CD4-positive, alpha-beta memory T cell (primary cell): ENCODE data around the gene FOXO6. TPM values are rescaled to one million over a fixed set of nuclear protein-coding genes. Genes with fewer than 3 reads are reported as not detected.
A peak's percentile ranks its signal among the peaks of the same experiment; 100 is the strongest.

Experiments
- CTCF ChIA-PET: fragments of 350-600 bp; sonication (Branson Sonifier 250); formaldehyde crosslinking; loops from one replicate; lab custom pipeline; 2021; ENCODE audit warnings: inconsistent platforms; ENCODE audit not compliant: partially characterized antibody; lab: Charles Lee
- POLR2A ChIA-PET: fragments of 350-600 bp; sonication (Branson Sonifier 250); formaldehyde crosslinking; loops from one replicate; lab custom pipeline; 2021; ENCODE audit not compliant: partially characterized antibody; lab: Charles Lee
- DNase-seq, 5 donors: peaks; one replicate each; pipeline versions ENCODE4 v3.0.0 to v3.0.0-alpha.2; 2020 to 2022; ENCODE audit warnings: mixed read lengths in 1 of 5
- H3K27ac ChIP-seq: one replicate; pipeline ENCODE4 v1.7.0; 2013; ENCODE audit warnings: low read depth, low read length
- H3K27me3 ChIP-seq: 2 replicates; pipeline ENCODE4 v1.7.0; 2013; ENCODE audit warnings: mild to moderate bottlenecking, low read length, moderate library complexity; ENCODE audit not compliant: insufficient read depth
- H3K36me3 ChIP-seq: 2 replicates; pipeline ENCODE4 v1.7.0; 2013; ENCODE audit warnings: mild to moderate bottlenecking, low read length, moderate library complexity; ENCODE audit not compliant: insufficient read depth
- H3K4me1 ChIP-seq: 2 replicates; pipeline ENCODE4 v1.7.0; 2013; ENCODE audit warnings: mild to moderate bottlenecking, low read length, moderate library complexity; ENCODE audit not compliant: insufficient read depth
- H3K4me3 ChIP-seq, 2 donors: one replicate each; pipeline ENCODE4 v1.7.0; 2013; ENCODE audit warnings: low read length in 2 of 2, mild to moderate bottlenecking in 1 of 2
- H3K9me3 ChIP-seq, 2 donors: one replicate each; pipeline ENCODE4 v1.7.0; 2013; ENCODE audit warnings: low read length in 2 of 2, control low read depth in 1 of 2; ENCODE audit not compliant: control insufficient read depth in 1 of 2
- H3K27ac Mint-ChIP-seq, 7 donors: one replicate each; pipeline ENCODE4 v1.8.0; 2020 to 2021; ENCODE audit warnings: mixed read lengths in 7 of 7, mild to moderate bottlenecking in 6 of 7, inconsistent platforms in 3 of 7, moderate library complexity in 3 of 7
- H3K27me3 Mint-ChIP-seq, 2 donors: one replicate each; pipeline ENCODE4 v1.8.0; 2020 to 2021; ENCODE audit warnings: mixed read lengths in 2 of 2
- H3K36me3 Mint-ChIP-seq, 2 donors: one replicate each; pipeline ENCODE4 v1.8.0; 2020 to 2021; ENCODE audit warnings: mixed read lengths in 2 of 2, inconsistent platforms in 1 of 2, mild to moderate bottlenecking in 1 of 2
- H3K4me1 Mint-ChIP-seq, 4 donors: one replicate each; pipeline ENCODE4 v1.8.0; 2020 to 2021; ENCODE audit warnings: mixed read lengths in 4 of 4, mild to moderate bottlenecking in 1 of 4
- H3K4me3 Mint-ChIP-seq, 8 donors: one replicate each; pipeline ENCODE4 v1.8.0; 2020 to 2021; ENCODE audit warnings: mixed read lengths in 8 of 8, mild to moderate bottlenecking in 7 of 8, moderate library complexity in 6 of 8, inconsistent platforms in 3 of 8
- H3K9me3 Mint-ChIP-seq, 8 donors: one replicate each; pipeline ENCODE4 v1.8.0; 2020 to 2021; ENCODE audit warnings: mixed read lengths in 8 of 8, mild to moderate bottlenecking in 5 of 8, inconsistent platforms in 3 of 8, moderate library complexity in 1 of 8
- intact Hi-C: fragments of 100-400 bp; cut with micrococcal nuclease; formaldehyde crosslinking; loops from one replicate; pipeline ENCODE4 v1.15.1; 2023
- polyA plus RNA-seq, 2 donors: library from polyadenylated mRNA; unstranded; fragments of 300-500 nt; fragmentation: Illumina TruSeq; gene quantifications; one replicate each; pipeline ENCODE4 v1.2.3, GENCODE V29; 2021
- total RNA-seq, 2 experiments: library from RNA; stranded (reverse); gene quantifications; one replicate each; pipeline ENCODE4 v1.2.3, GENCODE V29; 2021

FOXO6 gene
- total and polyA plus RNA-seq, 4 experiments from 2014 or later, result not detected

GRCh38 chr1:41363591-41364320, 2.5 kb downstream of the FOXO6 start:
- peaks cover 15% of the 10 kb centered on the region for H3K27me3 ChIP-seq

GRCh38 chr1:41364442-41365319, 3.4 kb downstream of the FOXO6 start:
- DNase-seq, result no peak
- peaks cover 37% of the 10 kb centered on the region for H3K4me1 ChIP-seq
- H3K27ac Mint-ChIP-seq, result peak overlapping the region in 4 of 7 donors; percentile 17 to 65 (median 37)
- peaks cover 15% of the 10 kb centered on the region for H3K27me3 ChIP-seq
- intact Hi-C loops, result loop anchor here (5.0 kb wide), 2 partner anchors 122 to 1483 kb away; partner anchors contain the start of genes SCMH1 and ZNF691
- H3K27me3 Mint-ChIP-seq, result peaks cover 7 to 21% of the 10 kb centered on the region in 2 donors
- peaks cover 8 to 54% (median 20%) of the 10 kb centered on the region in 4 donors for H3K4me1 Mint-ChIP-seq
- ChIA-PET CTCF (no interaction called here), POLR2A (no interaction called here)
- H3K4me3 ChIP-seq, result no peak overlapping the region
- no peaks in the 10 kb centered on the region for H3K9me3 ChIP-seq
- H3K36me3 ChIP-seq, result no peaks in the 10 kb centered on the region
- peak overlapping the region in 3 of 8 donors; percentile 38 to 76 (median 38) for H3K4me3 Mint-ChIP-seq
- H3K36me3 Mint-ChIP-seq, result no peaks in the 10 kb centered on the region
- no peak overlapping the region for H3K27ac ChIP-seq
- H3K9me3 Mint-ChIP-seq, result no peaks in the 10 kb centered on the region

More at GRCh38 chr1:41363591-41364320, 2.5 kb downstream of the FOXO6 start:
- Histone ChIP-seq H3K36me3 (no peaks in the 10 kb centered on the region), H3K4me1 (peaks cover 37% of the 10 kb centered on the region), H3K27ac (no peak overlapping the region), H3K4me3 (no peak overlapping the region), H3K9me3 (no peaks in the 10 kb centered on the region)
- ChIA-PET CTCF (no interaction called here), POLR2A (no interaction called here)
- intact Hi-C loops, result loop anchor here (5.0 kb wide), 2 partner anchors 121 to 1484 kb away; partner anchors contain the start of genes SCMH1 and ZNF691
- no peak for DNase-seq
- Mint-ChIP-seq H3K9me3 (no peaks in the 10 kb centered on the region), H3K27ac (peak overlapping the region in 4 of 7 donors; percentile 0 to 15 (median 8)), H3K36me3 (no peaks in the 10 kb centered on the region), H3K27me3 (peaks cover 5 to 13% of the 10 kb centered on the region in 2 donors), H3K4me1 (peaks cover 9 to 49% (median 21%) of the 10 kb centered on the region in 4 donors), H3K4me3 (peak overlapping the region in 2 of 8 donors; percentile 52 to 79)

GRCh38 chr1:41365320-41365633, 4.0 kb downstream of the FOXO6 start:
- peaks cover 37% of the 10 kb centered on the region for H3K4me1 ChIP-seq
- no peak for DNase-seq
- H3K4me3 ChIP-seq, result no peak overlapping the region
- Mint-ChIP-seq H3K36me3 (no peaks in the 10 kb centered on the region), H3K27ac (peak overlapping the region in 5 of 7 donors; percentile 2 to 65 (median 20)), H3K9me3 (no peaks in the 10 kb centered on the region), H3K4me3 (peak overlapping the region in 5 of 8 donors; percentile 9 to 76 (median 45)), H3K27me3 (peaks cover 8 to 21% of the 10 kb centered on the region in 2 donors), H3K4me1 (peaks cover 8 to 51% (median 19%) of the 10 kb centered on the region in 4 donors)
- peaks cover 15% of the 10 kb centered on the region for H3K27me3 ChIP-seq
- H3K9me3 ChIP-seq, result no peaks in the 10 kb centered on the region
- ChIA-PET CTCF (no interaction called here), POLR2A (no interaction called here)
- intact Hi-C loops, result no loop called here
- H3K27ac ChIP-seq, result no peak overlapping the region
- no peaks in the 10 kb centered on the region for H3K36me3 ChIP-seq

- Histone ChIP-seq H3K36me3 (no peaks in the 10 kb centered on the region), H3K27me3 (peaks cover 15% of the 10 kb centered on the region), H3K9me3 (no peaks in the 10 kb centered on the region), H3K4me3 (no peak overlapping the region), H3K4me1 (peaks cover 30% of the 10 kb centered on the region), H3K27ac (no peak overlapping the region)
- H3K27ac Mint-ChIP-seq, result peak overlapping the region in 2 of 7 donors; percentile 53 to 65
- H3K27me3 Mint-ChIP-seq, result peaks cover 9 to 26% of the 10 kb centered on the region in 2 donors
- DNase-seq, result peak in 2 of 5 donors; percentile 26 to 72
- ChIA-PET POLR2A (no interaction called here), CTCF (no interaction called here)
- intact Hi-C loops, result no loop called here
- no peaks in the 10 kb centered on the region for H3K36me3 Mint-ChIP-seq
- peak overlapping the region in 2 of 8 donors; percentile 41 to 76 for H3K4me3 Mint-ChIP-seq
- peaks cover 8 to 45% (median 15%) of the 10 kb centered on the region in 4 donors for H3K4me1 Mint-ChIP-seq
- no peaks in the 10 kb centered on the region for H3K9me3 Mint-ChIP-seq
Observed at GRCh38 chr1:41365772-41366454, 4.7 kb downstream of the FOXO6 start.

GRCh38 chr1:41366455-41367287, 5.4 kb downstream of the FOXO6 start:
- peak; percentile 40 to 68 (median 53) for DNase-seq
- POLR2A ChIA-PET, result interaction anchor here (0.9 kb wide), 1 partner anchor 19 kb away, joined by 3 read pairs; no protein-coding TSS in a partner anchor
- Mint-ChIP-seq H3K36me3 (no peaks in the 10 kb centered on the region), H3K27me3 (peaks cover 9 to 29% of the 10 kb centered on the region in 2 donors), H3K9me3 (no peaks in the 10 kb centered on the region), H3K27ac (peak overlapping the region in 2 of 7 donors; percentile 22 to 29), H3K4me3 (peak overlapping the region; percentile 41 to 78 (median 57)), H3K4me1 (peaks cover 8 to 45% (median 15%) of the 10 kb centered on the region in 4 donors)
- Histone ChIP-seq H3K27me3 (peaks cover 15% of the 10 kb centered on the region), H3K9me3 (no peaks in the 10 kb centered on the region), H3K36me3 (no peaks in the 10 kb centered on the region), H3K4me1 (peaks cover 30% of the 10 kb centered on the region), H3K27ac (no peak overlapping the region), H3K4me3 (peak overlapping the region in 1 of 2 donors; percentile 15)
- CTCF ChIA-PET, result no interaction called here
- intact Hi-C loops, result no loop called here

- peaks cover 28% of the 10 kb centered on the region for H3K4me1 ChIP-seq
- peaks cover 15% of the 10 kb centered on the region for H3K27me3 ChIP-seq
- H3K36me3 ChIP-seq, result no peaks in the 10 kb centered on the region
- Mint-ChIP-seq H3K9me3 (no peaks in the 10 kb centered on the region), H3K27ac (peak overlapping the region in 3 of 7 donors; percentile 22 to 72 (median 62)), H3K36me3 (no peaks in the 10 kb centered on the region), H3K27me3 (peaks cover 9 to 30% of the 10 kb centered on the region in 2 donors), H3K4me3 (peak overlapping the region; percentile 17 to 76 (median 44)), H3K4me1 (peaks cover 8 to 45% (median 15%) of the 10 kb centered on the region in 4 donors)
- DNase-seq, result no peak
- H3K4me3 ChIP-seq, result no peak overlapping the region
- ChIA-PET POLR2A (interaction anchor here (0.9 kb wide), 1 partner anchor 19 kb away, joined by 3 read pairs; no protein-coding TSS in a partner anchor), CTCF (no interaction called here)
- no peaks in the 10 kb centered on the region for H3K9me3 ChIP-seq
- H3K27ac ChIP-seq, result no peak overlapping the region
- intact Hi-C loops, result no loop called here
Observed at GRCh38 chr1:41367288-41367642, 6.0 kb downstream of the FOXO6 start.
